Stimulated activated CD8-positive, alpha-beta memory T cell treated with anti-CD3 and anti-CD28 coated beads, Interleukin-7, amount 100 ng/mL, for 1 hour (primary cell): ENCODE results near the gene PPFIBP2.
"Not testable (repeated sequence)": the region's sequence is repeated elsewhere in the genome, so short reads cannot be mapped to it uniquely, and the experiment has no call there.

Experiments used
- DNase-seq, 2 donors: peaks; one replicate each; pipeline ENCODE4 v3.0.0-alpha.2; 2020; ENCODE audit warnings: low read depth in 2 of 2

Gene PPFIBP2

DNA sequence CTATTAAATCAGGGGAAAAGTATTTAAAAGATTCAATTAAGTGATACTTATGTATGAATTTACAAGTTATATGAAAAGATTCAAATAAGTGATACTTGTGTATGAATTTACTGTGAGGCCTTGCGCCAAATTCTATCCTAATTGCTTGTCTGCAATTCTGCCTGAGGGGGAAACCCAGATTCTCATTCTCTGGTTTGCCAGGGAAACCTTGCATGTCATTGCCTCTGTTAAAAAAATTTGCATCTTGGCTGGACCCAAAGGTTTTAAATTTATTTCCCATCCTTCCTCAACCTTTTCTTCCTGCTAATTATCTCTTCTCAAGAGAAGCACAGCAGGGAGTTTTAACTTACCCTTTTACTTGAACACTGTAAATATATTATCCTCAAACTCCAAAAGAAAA lies 14.7 kb upstream of the PPFIBP2 start:
- no peak for DNase-seq

DNA sequence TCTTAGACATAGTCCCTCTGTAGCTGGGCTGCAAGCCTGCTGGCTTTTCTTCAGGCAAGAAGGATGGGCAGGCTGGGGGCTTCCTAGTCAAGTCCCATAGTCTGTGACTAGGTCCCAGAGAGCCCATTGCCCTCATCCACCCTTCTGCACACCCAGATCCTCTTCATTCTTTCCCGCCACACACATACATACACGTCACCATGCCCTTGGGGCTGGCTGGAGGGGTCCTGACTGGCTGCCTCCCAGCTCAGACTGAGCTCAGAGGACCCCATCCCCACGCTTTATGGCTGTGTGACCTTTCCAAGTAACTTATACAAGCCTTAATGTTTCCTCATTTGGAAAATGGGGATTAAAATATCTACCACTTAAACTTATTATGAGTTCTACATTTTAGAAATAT lies 13.5 kb upstream of the PPFIBP2 start:
- no peak for DNase-seq

DNA sequence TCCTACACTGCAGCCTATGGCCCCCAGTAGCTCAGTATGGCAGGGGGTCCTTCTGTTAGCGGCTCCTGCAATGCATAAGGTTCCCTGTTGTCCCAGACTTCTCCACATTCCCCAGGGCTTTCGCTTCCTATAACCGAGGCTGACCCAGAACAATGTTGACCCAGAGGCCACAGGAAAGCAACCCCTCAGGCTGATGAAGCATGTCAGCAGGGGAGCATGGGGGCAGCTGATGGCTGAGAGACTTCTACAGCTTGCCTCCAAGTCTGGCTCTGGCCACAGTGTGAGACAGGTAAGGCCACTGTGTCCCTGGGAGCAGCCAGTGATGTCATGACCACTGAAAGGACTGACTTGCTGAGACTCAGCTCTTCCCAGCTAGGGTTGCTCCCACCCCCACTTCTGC lies 12.5 kb upstream of the PPFIBP2 start:
- no peak for DNase-seq

DNA sequence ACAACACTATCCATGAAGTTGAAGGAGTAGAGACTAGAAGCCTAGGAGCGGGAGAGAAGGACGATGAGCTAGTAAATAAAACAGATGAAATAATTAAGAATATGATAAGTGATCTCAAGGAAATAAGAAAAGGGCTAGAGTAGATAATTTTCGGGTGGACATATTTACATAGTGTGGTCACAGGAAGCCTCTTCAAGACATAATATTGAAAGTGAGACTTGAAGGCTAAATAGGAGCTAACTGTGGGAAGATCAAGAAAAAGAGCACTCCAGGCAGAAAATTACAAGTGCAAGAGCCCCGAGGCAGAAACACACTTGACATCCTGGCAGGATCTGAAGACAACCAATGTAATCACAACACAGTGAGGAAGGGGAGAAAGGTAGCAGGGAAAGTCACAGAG lies 11.9 kb upstream of the PPFIBP2 start:
- DNase-seq, result no peak

DNA sequence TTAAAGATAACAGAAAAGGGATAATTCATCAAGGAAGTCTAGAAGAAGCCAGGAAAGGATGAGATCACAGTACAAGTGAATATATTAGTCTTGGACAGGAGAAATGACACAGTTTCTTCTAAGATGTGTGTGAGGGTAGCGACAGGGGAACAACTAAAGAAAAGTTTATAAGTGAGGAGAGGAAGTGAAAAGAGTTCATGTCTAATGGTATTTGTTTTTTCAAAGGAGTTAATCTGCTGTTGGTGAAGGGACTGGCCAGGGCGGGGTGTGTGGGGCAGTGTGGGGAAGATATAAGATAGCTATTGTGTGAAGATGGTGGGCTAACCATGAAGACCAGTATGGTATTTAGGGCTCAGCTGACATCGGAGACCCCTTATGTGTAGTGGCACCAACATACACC lies 7.6 kb upstream of the PPFIBP2 start:
- no peak for DNase-seq

DNA sequence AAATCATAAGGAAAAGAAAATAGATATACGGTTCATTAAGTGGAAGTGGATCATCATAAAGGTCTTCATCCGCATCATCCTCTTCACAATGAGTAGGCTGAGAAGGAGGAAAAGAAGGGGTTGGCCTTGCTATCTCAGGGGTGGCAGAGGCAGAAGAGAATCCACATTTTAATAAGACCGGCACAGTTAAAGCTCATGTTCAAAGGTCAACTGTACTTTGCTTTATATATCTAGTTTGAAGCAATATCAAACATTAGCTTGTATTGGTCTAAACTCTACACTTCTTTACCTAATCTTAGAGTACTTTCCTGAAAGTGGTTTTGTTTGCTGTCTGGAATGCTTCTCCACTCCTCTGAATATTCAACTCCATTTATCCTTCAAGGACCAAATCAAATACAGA lies 5.7 kb upstream of the PPFIBP2 start:
- DNase-seq, result no peak

DNA sequence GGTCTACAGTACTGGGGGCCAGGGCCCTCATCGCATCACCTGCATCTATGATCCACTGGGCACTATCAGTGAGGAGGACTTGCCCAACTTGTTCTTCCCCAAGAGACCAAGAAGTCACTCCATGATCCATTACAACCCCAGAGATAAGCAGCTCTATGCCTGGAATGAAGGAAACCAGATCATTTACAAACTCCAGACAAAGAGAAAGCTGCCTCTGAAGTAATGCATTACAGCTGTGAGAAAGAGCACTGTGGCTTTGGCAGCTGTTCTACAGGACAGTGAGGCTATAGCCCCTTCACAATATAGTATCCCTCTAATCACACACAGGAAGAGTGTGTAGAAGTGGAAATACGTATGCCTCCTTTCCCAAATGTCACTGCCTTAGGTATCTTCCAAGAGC lies 3.8 kb upstream of the PPFIBP2 start:
- DNase-seq, result no peak

DNA sequence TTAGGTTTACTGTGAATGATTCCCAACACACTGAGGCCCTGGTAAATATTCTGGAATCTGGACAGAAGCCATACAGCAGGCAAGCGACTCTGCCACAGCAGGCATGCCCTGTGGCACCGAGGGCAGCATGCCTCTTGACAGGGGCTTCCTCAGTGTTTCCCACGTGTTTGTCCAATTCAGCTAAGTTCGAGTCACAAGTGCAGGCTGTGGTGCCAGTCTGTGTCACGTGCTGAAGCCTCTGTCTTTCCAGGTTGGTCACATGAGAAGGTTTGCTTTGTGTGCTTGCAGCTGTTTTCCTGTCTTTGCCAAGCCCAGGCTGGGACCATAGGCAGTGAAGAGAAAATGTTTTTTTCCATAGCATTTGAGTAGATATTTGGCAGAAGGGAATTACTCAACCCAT lies 2.4 kb upstream of the PPFIBP2 start:
- no peak for DNase-seq

DNA sequence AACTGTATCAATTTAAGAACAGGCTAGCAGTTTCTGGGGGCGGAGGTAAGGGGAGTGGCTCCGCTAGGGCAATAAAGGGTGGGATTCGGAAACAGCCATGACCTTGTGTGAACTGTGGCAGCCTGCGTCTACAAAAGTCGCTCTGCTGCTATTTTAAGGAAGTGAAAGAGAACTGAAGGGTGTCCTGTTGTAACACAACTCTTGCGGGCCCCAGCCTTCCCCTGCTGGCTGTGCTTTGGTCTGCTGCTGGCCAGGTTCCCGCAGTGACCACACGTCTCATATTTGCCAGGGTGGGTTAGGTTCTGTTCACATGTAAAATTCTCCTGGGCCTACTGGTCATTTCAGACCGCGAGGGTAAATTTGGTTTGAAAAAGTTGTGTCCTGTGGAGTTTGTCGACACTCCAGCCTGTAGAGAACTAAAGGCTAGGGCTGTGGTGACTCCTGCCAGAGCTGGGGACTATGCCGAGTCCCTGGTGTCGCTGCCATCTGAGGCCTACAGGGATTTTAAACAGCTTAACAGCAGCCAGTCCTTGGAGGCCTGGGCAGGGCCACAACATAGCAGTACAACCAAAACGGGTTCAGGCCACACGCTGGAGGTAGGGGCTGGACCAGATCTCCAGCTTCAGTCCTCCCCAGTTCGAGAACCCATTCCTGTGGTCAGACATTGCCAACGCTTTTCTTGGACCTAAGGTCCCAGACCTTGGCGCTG lies 1.1 kb upstream of the PPFIBP2 start:
- no peak for DNase-seq

DNA sequence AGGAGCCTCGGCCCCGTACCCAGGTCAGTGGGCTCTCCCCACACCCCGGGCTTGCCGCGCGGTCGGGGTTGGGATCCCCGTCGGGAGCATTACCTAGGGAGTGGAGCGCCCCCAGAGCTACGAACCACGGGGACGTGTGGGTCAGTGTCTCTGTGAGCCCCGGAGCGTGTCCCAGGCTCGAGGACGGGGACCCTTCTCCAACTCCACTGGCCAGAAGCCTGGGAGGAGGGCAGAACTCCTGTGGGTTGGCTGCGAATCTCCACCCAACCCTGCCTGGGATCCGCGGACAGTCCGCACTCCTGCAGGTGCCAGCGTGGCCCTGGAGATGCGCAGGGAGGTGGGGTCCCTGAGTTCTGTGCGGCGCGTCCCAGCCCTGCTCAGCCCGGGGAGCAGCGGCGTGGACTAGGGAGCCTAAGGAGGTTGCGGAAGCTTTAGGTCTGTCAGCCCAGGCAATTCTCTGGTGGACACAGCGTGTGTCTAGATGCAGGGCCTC lies 346 bp downstream of the PPFIBP2 start:
- no peak for DNase-seq

DNA sequence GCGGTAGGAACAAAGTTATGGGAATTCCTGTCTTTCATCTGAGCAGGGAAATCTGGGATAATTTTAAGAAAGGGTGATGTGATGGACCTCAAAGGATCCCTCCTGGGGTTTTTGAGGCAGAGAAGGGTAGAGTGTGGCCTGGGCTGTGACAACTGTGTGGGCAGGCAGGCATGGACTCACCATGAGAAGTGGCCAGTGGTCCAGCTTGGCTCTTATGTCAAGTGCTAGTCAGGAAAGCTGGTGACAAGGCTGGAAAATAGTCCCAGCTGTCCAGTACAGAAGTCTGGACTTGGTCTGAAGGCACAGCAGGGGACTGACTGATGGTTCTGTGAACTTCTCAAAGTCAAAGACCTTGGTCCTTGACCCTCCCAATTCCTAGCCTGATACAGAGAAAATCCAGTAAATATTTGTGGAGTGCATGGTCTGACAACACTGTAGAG lies 1.7 kb downstream of the PPFIBP2 start:
- DNase-seq, result no peak

DNA sequence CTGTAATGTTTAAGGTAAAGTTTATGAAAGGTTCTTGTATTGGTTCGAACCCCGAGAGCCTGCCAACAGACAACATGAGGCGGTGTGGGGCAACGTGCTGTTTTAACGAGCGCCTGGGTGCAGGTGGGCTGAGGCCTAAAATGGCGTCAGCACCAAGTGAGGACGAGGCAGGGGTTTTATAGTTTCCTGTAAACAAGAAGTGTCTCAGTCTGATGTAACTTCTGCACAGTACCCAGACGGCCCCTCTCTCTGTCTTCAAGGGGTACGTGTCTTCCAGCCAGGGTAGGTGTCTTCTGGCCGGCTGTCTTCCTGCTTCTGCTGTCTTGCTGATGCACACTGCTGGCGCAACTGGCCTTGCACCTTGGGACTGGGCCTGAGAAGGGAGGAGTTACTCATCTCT lies 2.7 kb downstream of the PPFIBP2 start:
- no peak for DNase-seq

DNA sequence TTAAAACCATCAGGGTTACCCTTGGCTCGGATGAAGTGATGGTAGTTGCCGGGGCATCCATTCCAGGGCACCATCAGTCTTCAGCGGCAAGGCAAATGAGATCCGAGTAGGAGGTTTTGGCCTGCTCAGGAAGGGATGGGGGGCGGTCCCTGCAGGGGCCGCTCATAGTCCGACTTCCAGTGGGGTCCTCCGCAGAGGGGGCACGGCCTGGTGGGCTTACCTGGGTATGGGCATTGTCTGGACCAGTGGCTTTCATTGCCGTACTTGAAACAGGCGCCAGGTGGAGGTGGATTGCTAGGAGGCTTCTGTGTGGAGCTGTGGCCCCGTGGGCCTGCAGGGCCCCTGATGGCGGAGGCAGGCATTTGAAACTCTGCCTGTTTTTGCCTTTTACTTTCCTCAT lies 3.9 kb downstream of the PPFIBP2 start:
- not testable (repeated sequence) for DNase-seq

DNA sequence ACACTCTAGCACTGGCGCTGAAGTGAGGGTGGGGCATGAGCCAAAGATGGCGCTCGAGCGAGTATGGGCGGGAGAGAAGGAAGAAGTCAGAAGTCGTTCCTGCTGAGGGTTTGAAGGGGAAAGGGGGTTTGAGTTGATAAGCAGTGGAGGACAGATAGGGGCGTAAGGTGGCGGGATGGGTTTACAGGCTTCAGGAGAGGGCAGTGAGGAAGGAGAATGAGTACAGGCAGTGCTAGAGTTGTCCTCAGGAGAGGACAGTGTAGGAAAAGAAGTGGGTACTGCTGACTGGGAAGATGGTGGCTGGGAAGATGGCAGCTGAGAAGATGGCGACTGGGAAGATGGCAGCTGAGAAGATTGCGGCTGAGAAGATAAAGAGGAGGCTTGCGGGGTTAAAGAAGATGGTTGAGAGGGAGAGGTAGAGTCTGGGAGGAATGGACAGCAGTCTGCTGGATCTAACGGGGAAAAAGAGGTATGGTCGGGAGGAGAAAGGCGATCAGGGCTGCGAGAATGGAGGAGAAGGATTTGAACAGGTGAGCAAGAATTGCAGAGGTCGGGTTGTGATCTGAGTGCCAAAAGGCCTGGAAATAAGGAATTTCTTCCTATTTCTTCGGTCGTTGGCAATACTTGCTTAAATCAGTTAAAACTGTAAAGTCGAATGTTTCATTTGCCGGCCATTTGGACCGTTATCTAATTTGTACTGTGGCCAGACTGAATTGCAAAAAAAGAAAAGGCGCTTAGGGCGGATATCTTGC lies 5.2 kb downstream of the PPFIBP2 start:
- DNase-seq, result no peak

DNA sequence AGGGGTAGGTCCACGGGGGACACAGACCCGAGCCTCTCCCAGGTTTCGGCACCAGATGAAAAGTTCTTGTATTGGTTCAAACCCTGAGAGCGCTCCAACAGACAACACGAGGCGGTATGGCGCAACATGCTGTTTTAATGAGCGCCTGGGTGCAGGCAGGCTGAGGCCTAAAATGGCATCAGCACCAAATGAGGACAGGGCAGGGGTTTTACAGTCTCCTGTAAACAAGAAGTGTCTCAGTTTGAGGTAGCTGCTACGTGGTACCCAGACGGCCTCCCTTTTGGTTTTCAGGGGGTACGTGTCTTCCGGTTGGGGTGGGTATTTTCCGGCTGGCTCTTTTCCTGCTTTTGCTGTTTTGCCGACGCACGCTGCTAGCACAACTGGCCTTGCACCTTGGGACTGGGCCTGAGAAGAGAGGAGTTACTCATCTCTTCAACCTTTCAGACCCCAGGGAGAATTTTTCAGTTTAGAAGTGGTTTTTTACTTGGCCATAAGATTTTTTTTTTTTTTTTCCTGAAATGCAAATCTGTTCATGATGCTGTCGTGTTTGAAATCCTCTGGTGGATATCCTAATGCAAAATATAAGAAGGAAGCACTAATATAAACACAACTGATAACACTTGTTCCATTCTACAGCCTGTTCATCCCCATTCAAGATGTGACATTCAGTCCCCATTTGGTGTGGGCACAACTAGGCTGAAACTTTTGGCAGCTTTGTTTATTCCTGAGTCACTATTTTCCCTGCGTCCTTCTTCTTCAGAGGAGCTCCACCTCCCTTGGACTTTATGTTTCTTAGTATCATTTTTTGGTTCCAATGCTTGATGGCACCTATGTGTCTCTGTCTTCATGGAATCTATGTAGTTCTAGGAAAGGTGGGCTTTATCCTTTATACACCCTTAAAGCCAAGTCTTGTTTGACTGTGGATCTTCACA lies 6.5 kb downstream of the PPFIBP2 start:
- no peak for DNase-seq

DNA sequence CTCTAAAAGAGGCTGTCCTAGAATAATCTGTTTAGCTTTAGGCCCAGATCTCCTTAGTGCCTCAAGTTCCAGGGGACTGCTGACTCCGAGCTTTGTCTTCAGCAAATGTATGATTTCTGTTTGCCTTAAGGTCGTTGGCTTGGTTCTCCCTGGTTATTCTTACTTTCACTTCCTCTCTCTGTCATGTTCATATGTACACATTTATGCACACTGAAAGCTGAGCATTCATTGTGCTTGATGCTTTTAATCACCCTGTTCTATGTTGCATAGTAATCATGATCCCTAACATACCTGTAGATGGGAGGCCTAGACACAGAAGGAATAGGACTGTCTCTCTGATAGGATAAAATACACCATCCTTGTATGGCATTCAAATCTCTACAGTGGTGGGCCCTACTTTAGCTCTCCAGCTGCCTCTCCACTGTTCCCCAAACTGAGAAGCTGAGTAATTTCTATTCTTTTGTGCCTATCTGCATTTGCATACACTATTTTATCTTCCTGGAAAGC lies 7.2 kb downstream of the PPFIBP2 start:
- DNase-seq, result no peak

DNA sequence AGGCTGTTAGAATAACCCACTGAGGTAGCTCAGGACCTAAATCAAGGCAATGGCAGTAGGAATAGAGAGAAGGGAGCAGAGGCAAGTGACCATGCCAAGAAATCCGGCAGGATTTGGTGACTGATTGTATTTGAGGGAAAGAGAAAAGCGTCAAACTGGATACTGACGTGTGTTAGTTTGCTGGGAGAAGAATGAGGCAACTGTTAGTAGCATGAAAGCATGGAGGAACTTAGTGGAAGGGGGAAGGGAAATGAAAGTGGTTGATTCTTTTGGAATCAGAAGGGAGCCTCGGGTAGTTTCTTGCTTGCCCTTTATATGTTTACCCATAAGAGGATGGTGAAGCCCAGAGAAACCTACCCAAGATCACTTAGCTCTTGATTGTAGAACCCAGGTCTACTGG lies 8.3 kb downstream of the PPFIBP2 start:
- DNase-seq, result no peak

DNA sequence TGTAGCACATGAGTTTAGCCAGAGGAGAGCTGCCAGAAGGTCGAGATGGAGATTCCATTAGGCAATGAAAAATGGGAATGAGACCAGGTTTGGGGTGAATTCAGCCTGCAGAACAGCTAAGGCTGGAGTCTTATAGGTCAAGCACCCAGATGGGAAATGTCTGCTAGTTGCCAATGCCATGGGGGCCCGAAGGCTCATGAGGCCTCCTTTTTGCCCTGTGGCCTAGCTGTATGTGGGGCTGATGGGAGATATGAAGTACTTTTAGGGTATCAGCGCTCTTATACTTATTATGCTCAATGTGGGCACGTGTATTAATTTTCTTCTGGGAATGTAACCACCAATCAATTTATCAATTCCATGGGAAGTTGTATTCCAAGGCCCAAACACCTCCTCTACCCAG lies 8.7 kb downstream of the PPFIBP2 start:
- DNase-seq, result no peak

DNA sequence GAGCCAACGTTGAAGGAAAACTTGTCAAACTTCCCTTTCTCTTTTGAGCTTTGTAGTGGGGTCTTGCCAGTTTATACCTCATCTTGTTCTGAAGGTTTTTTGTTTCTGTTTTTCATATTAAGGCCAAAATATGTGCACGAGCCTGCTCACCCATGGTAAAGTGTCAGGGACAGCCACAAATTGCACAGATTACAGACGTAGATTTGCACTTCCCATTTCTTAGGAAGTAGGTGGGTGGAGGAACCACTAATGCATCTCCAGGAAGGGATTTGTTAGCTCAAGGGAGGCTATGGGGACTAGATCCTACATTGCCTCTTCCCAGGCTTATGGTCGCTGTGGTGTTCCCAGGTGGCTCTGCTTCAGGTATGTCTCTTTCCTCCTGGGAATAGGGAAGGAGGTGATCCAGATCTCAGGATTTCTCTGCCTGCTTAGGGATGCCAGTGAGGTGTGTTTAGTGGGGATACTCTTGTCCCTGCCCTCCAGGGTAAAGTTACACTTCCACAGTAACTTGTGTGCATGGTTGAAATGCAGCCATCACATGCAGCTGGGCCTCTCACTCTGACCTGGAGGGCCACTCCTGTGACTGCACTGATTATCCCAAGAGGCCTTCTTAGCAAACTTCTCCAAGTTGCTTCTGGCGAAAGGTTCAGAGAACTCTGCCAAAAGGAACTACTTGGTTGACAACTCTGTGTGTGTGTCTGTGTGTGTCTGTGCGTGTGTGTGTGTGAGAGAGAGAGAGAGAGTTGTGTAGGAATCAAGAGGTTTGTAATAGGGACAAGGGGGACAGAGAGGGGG lies 9.8 kb downstream of the PPFIBP2 start:
- DNase-seq, result no peak

DNA sequence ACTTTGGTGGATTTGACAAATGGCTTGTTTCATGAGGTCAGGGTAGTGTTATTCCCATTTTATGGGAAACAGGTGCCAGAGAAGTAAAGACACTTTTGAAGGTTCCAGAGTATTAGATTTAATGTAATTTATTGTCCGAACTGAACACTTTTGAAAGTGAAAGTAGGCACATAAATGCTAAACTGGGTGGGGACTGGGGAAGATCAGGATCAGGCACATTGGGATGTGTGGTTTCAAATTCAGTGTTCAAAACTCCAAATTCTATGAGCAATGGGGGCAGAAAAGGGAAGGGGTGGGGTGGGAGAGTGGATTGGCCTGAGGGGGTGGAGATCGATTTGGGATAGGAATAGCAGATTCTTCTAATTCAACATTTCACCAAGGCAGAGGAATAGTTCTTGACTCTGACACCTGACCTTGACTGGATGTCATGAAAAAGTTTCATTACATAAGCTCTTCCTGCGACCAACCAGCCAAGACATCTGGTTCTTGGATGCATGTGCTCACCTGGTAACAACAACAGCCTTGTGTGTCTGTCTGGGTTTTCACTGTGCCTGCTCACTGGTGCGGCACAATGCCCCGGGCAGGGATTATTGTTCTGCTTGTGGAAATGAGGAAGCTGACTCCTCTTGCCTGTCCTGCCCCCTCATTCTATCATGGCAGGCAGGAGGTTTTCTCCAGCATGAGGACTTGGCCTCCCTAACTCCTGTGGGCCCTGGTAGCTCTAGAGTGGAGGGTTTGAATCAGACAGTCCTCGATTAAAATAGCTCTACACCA lies 10.8 kb downstream of the PPFIBP2 start:
- no peak for DNase-seq
